Epithelial cell of prostate (primary cell): Measurements from ENCODE around the gene STRADB.
"Not testable (repeated sequence)": the region's sequence is repeated elsewhere in the genome, so short reads cannot be mapped to it uniquely, and the experiment has no call there.

Source experiments
- DNase-seq: peaks from one replicate; pipeline ENCODE4 v3.0.0-alpha.2; 2011; ENCODE audit warnings: low read depth, low spot score
- H3K27ac ChIP-seq: fragments of 450-650 bp; 2 replicates; pipeline ENCODE4 v1.5.1; 2017; ENCODE audit warnings: mild to moderate bottlenecking

STRADB gene

GRCh38 chr2:201464547-201464946 is 13.0 kb downstream of the STRADB start:
- no peak for DNase-seq
- H3K27ac ChIP-seq: no peak overlapping the region

GRCh38 chr2:201465524-201465971 is 14.0 kb downstream of the STRADB start:
- DNase-seq: no peak
- H3K27ac ChIP-seq: peak overlapping the region; percentile 53

- peak; percentile 31 for DNase-seq
- H3K27ac ChIP-seq: peak overlapping the region; percentile 53
These were observed 14.6 kb downstream of the STRADB start for GRCh38 chr2:201466050-201466675.

- H3K27ac ChIP-seq: peak overlapping the region; percentile 53
These were observed 16.1 kb downstream of the STRADB start for GRCh38 chr2:201467666-201468065.

GRCh38 chr2:201470821-201471731 is 19.5 kb downstream of the STRADB start:
- DNase-seq: no peak
- no peak overlapping the region for H3K27ac ChIP-seq

More at GRCh38 chr2:201467666-201468065, 16.1 kb downstream of the STRADB start:
- DNase-seq: no peak

- DNase-seq: no peak
- no peak overlapping the region for H3K27ac ChIP-seq
These were observed 20.3 kb downstream of the STRADB start for GRCh38 chr2:201471732-201472393.

GRCh38 chr2:201472411-201472810 is 20.9 kb downstream of the STRADB start:
- H3K27ac ChIP-seq: no peak overlapping the region
- DNase-seq: no peak

- DNase-seq: no peak
- H3K27ac ChIP-seq: no peak overlapping the region
These were observed 31.0 kb downstream of the STRADB start for GRCh38 chr2:201482543-201482942.

GRCh38 chr2:201483342-201483741 is 31.8 kb downstream of the STRADB start:
- DNase-seq: no peak
- H3K27ac ChIP-seq: no peak overlapping the region

GRCh38 chr2:201483758-201484157 is 32.2 kb downstream of the STRADB start:
- not testable (repeated sequence) for H3K27ac ChIP-seq, DNase-seq

- no peak for DNase-seq
- H3K27ac ChIP-seq: no peak overlapping the region
These were observed 33.3 kb downstream of the STRADB start for GRCh38 chr2:201484805-201485204.

GRCh38 chr2:201490291-201490690 is 38.8 kb downstream of the STRADB start:
- no peak for DNase-seq

GRCh38 chr2:201496785-201497184 is 45.2 kb downstream of the STRADB start:
- no peak for DNase-seq
- no peak overlapping the region for H3K27ac ChIP-seq

More at GRCh38 chr2:201490291-201490690, 38.8 kb downstream of the STRADB start:
- H3K27ac ChIP-seq: no peak overlapping the region

GRCh38 chr2:201500534-201500933 is 49.0 kb downstream of the STRADB start:
- no peak overlapping the region for H3K27ac ChIP-seq
- no peak for DNase-seq

- DNase-seq: no peak
- no peak overlapping the region for H3K27ac ChIP-seq
These were observed 51.2 kb downstream of the STRADB start for GRCh38 chr2:201502713-201503112.

GRCh38 chr2:201507725-201508124 is 56.2 kb downstream of the STRADB start:
- no peak for DNase-seq
- no peak overlapping the region for H3K27ac ChIP-seq

GRCh38 chr2:201513271-201513670 is 61.7 kb downstream of the STRADB start:
- no peak for DNase-seq
- H3K27ac ChIP-seq: no peak overlapping the region

- no peak for DNase-seq
- H3K27ac ChIP-seq: no peak overlapping the region
These were observed 64.2 kb downstream of the STRADB start for GRCh38 chr2:201515573-201516246.

- DNase-seq: no peak
- H3K27ac ChIP-seq: no peak overlapping the region
These were observed 65.6 kb downstream of the STRADB start for GRCh38 chr2:201517094-201517493.

- DNase-seq: no peak
These were observed 68.7 kb downstream of the STRADB start for GRCh38 chr2:201520201-201520600.

More at GRCh38 chr2:201520201-201520600, 68.7 kb downstream of the STRADB start:
- H3K27ac ChIP-seq: no peak overlapping the region
